Caco-2 (cell line): ENCODE data around the gene DRD2. TPM values are rescaled to one million over a fixed set of nuclear protein-coding genes. Genes with fewer than 3 reads are reported as not detected.

ENCODE experiments used
- BruUV-seq: library from RNA; stranded (reverse); fragments of 400-500 nt; replicated peaks from 2 replicates; lab custom pipeline; 2021; lab: Mats Ljungman, UMichigan
- CTCF ChIA-PET: fragments of 300-600 bp; sonication (Branson Sonifier 250); formaldehyde crosslinking; loops from one replicate; lab custom pipeline; 2022; ENCODE audit warnings: antibody characterized with exemption; lab: Charles Lee
- POLR2A ChIA-PET: fragments of 300-600 bp; sonication (Branson Sonifier 250); formaldehyde crosslinking; loops from one replicate; lab custom pipeline; 2022; ENCODE audit warnings: antibody characterized with exemption; lab: Charles Lee
- DNase-seq, 2 experiments: peaks; one replicate each; pipeline versions ENCODE4 v3.0.0 to v3.0.0-alpha.2; 2020 to 2022
- H3K27me3 ChIP-seq: replicated peaks from 2 replicates; pipeline ENCODE4 v1.6.0; 2011; ENCODE audit warnings: low read length; ENCODE audit not compliant: control insufficient read depth, insufficient read depth
- H3K36me3 ChIP-seq: 2 replicates; pipeline ENCODE4 v1.5.1; 2011; ENCODE audit warnings: low read length; ENCODE audit not compliant: control insufficient read depth, insufficient read depth
- H3K4me1 ChIP-seq: fragments of 250-450 bp; sonication (Bioruptor Pico); 2 replicates; pipeline ENCODE4 v1.5.1; 2020; ENCODE audit warnings: mild to moderate bottlenecking
- H3K4me3 ChIP-seq: 2 replicates; pipeline ENCODE4 v1.5.1; 2011; ENCODE audit warnings: low read depth, mild to moderate bottlenecking, control low read depth, low read length
- H3K9me3 ChIP-seq: fragments of 250-450 bp; sonication (Bioruptor Pico); 2 replicates; pipeline ENCODE4 v1.5.1; 2020; ENCODE audit warnings: mild to moderate bottlenecking, moderate library complexity
- H3K27ac Mint-ChIP-seq: one replicate; pipeline ENCODE4 v1.8.0; 2022; ENCODE audit warnings: mixed read lengths; ENCODE audit not compliant: unreplicated experiment
- H3K27me3 Mint-ChIP-seq: one replicate; pipeline ENCODE4 v1.8.0; 2022; ENCODE audit warnings: mixed read lengths; ENCODE audit not compliant: insufficient read depth, unreplicated experiment
- H3K36me3 Mint-ChIP-seq: one replicate; pipeline ENCODE4 v1.8.0; 2022; ENCODE audit warnings: mild to moderate bottlenecking, mixed read lengths; ENCODE audit not compliant: insufficient read depth, unreplicated experiment
- H3K4me1 Mint-ChIP-seq: one replicate; pipeline ENCODE4 v1.8.0; 2022; ENCODE audit warnings: low read depth, mixed read lengths; ENCODE audit not compliant: unreplicated experiment
- H3K4me3 Mint-ChIP-seq: one replicate; pipeline ENCODE4 v1.8.0; 2022; ENCODE audit warnings: mild to moderate bottlenecking, moderate library complexity, mixed read lengths; ENCODE audit not compliant: unreplicated experiment
- H3K9me3 Mint-ChIP-seq: one replicate; pipeline ENCODE4 v1.8.0; 2022; ENCODE audit warnings: mixed read lengths; ENCODE audit not compliant: unreplicated experiment
- intact Hi-C: fragments of 100-400 bp; cut with micrococcal nuclease; formaldehyde crosslinking; loops from one replicate; pipeline ENCODE4 v1.10.0; 2022; ENCODE audit not compliant: unreplicated experiment
- total RNA-seq: library from RNA; stranded (reverse); gene quantifications from 2 replicates; pipeline ENCODE4 v1.2.3, GENCODE V29; 2022
- TF ChIP-seq, protein P1 (sequence below), 2 experiments: fragments of 200-600 bp in 1 of 2; IDR thresholded peaks; 1 replicate in 1 of 2; 2 replicates in 1 of 2; pipeline versions ENCODE4 v1.5.1 to v1.8.0; 2011 to 2022; ENCODE audit warnings: antibody characterized with exemption in 1 of 2, control low read depth in 1 of 2, inconsistent platforms in 1 of 2, low read depth in 1 of 2, low read length in 1 of 2, mild to moderate bottlenecking in 1 of 2, moderate library complexity in 1 of 2; ENCODE audit not compliant: insufficient read depth in 1 of 2, severe bottlenecking in 1 of 2, unreplicated experiment in 1 of 2

The DRD2 gene
- total RNA-seq, 1 experiment from 2014 or later, result 13.9 TPM

DNA sequence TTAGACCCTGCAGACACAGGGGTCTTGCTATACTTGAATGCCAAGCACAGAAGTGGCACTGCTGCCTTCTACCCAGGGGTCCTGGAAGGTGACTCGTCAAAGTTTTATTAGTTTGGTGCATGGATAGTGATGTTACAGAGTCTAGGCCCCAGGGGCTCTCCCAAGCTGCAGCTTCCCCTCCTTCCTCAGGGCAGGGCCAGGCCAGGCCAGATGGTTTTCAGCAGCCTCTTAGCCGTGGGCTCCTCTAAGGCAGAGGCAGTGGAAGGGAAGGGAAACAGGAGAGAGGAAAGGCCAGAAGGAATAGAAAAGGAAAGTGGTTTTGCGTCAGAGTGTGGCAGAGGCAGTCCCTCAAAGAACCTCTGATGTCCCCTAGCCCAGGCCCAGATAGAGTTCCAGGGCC is 65.7 kb downstream of the DRD2 start:
- BruUV-seq, result no TSS peak
- no peak for DNase-seq
- Mint-ChIP-seq H3K27me3 (no peaks in the 10 kb centered on the region), H3K36me3 (no peaks in the 10 kb centered on the region), H3K4me3 (no peak overlapping the region), H3K9me3 (no peaks in the 10 kb centered on the region), H3K27ac (no peak overlapping the region), H3K4me1 (no peaks in the 10 kb centered on the region)
- TF ChIP-seq, protein P1, sequence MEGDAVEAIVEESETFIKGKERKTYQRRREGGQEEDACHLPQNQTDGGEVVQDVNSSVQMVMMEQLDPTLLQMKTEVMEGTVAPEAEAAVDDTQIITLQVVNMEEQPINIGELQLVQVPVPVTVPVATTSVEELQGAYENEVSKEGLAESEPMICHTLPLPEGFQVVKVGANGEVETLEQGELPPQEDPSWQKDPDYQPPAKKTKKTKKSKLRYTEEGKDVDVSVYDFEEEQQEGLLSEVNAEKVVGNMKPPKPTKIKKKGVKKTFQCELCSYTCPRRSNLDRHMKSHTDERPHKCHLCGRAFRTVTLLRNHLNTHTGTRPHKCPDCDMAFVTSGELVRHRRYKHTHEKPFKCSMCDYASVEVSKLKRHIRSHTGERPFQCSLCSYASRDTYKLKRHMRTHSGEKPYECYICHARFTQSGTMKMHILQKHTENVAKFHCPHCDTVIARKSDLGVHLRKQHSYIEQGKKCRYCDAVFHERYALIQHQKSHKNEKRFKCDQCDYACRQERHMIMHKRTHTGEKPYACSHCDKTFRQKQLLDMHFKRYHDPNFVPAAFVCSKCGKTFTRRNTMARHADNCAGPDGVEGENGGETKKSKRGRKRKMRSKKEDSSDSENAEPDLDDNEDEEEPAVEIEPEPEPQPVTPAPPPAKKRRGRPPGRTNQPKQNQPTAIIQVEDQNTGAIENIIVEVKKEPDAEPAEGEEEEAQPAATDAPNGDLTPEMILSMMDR (IDR thresholded peaks at IDR 0.05; ENCODE audit: insufficient read depth in 1 of 2, low read depth in 1 of 2, low read length in 1 of 2, severe bottlenecking in 1 of 2, unreplicated experiment in 1 of 2), result no peak
- CTCF ChIA-PET, result no interaction called here
- Histone ChIP-seq H3K4me3 (no peak overlapping the region), H3K27me3 (no peaks in the 10 kb centered on the region), H3K4me1 (peaks cover 7% of the 10 kb centered on the region), H3K36me3 (no peaks in the 10 kb centered on the region), H3K9me3 (no peaks in the 10 kb centered on the region)
- intact Hi-C loops, result no loop called here
- POLR2A ChIA-PET, result no interaction called here

DNA sequence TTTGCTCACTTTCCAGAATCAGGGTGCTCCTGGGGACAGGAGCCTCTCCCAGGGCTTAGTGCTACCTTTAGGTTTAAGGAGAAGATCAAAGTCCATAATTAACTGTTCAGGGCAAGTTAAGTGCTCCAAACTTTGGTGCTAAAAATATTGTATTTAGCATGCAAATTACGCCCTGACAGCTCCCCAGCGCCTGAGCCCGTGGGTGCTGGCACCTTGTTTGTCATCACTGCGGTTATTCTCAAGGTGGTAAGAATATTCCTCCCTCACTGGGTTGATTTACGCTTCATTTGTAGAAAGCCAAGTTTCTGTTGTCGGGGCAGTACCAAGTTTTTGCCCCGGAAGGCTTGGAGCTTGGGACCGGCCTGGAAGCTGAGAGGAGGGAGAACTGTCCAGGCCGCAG is 66.3 kb downstream of the DRD2 start:
- Histone ChIP-seq H3K9me3 (no peaks in the 10 kb centered on the region), H3K27me3 (no peaks in the 10 kb centered on the region), H3K4me1 (peaks cover 7% of the 10 kb centered on the region), H3K4me3 (no peak overlapping the region), H3K36me3 (no peaks in the 10 kb centered on the region)
- H3K4me1 Mint-ChIP-seq, result no peaks in the 10 kb centered on the region
- no peak for DNase-seq
- TF ChIP-seq, protein P1 (IDR thresholded peaks at IDR 0.05; ENCODE audit: insufficient read depth in 1 of 2, low read depth in 1 of 2, low read length in 1 of 2, severe bottlenecking in 1 of 2, unreplicated experiment in 1 of 2), result no peak
- H3K4me3 Mint-ChIP-seq, result no peak overlapping the region
- BruUV-seq, result no TSS peak
- intact Hi-C loops, result no loop called here
- ChIA-PET CTCF (no interaction called here), POLR2A (no interaction called here)
- H3K27me3 Mint-ChIP-seq, result no peaks in the 10 kb centered on the region
- H3K9me3 Mint-ChIP-seq, result no peaks in the 10 kb centered on the region
- H3K27ac Mint-ChIP-seq, result no peak overlapping the region
- no peaks in the 10 kb centered on the region for H3K36me3 Mint-ChIP-seq

DNA sequence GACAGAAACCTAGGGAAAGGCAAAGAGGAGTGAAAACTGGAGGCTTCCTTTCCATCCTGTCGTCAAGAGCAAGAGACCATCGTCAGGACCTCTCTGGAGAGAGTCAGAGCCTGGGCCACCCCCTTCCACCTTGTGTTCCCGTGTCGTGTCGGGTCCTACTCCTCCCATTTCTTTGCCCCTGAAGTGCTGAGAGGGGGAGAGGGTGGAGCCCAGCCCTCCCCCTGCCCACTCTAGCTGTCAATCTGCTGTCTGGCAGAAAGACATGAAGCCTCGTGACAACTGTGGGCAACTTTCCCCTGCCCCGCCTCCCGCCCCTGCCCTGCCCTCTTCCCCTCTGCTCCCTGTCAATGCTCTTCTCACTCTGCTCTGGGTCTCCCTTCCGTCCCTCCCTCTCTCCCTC is 67.0 kb downstream of the DRD2 start:
- TF ChIP-seq, protein P1 (IDR thresholded peaks at IDR 0.05; ENCODE audit: insufficient read depth in 1 of 2, low read depth in 1 of 2, low read length in 1 of 2, severe bottlenecking in 1 of 2, unreplicated experiment in 1 of 2), result no peak
- Histone ChIP-seq H3K36me3 (no peaks in the 10 kb centered on the region), H3K4me1 (peaks cover 7% of the 10 kb centered on the region), H3K4me3 (no peak overlapping the region), H3K27me3 (no peaks in the 10 kb centered on the region), H3K9me3 (no peaks in the 10 kb centered on the region)
- Mint-ChIP-seq H3K27me3 (peaks cover 3% of the 10 kb centered on the region), H3K9me3 (no peaks in the 10 kb centered on the region), H3K27ac (no peak overlapping the region), H3K4me3 (no peak overlapping the region), H3K36me3 (no peaks in the 10 kb centered on the region), H3K4me1 (no peaks in the 10 kb centered on the region)
- intact Hi-C loops, result no loop called here
- ChIA-PET POLR2A (no interaction called here), CTCF (no interaction called here)
- no peak for DNase-seq
- no TSS peak for BruUV-seq
